ENCODE results near the gene FSD1L. TPM values are rescaled to one million over a fixed set of nuclear protein-coding genes. Genes with fewer than 3 reads are reported as not detected.

The FSD1L gene
- polyA plus RNA-seq, 3 donors = 0.96 to 3.2 (median 1.5) TPM

- H3K36me3 Mint-ChIP-seq = peaks cover 2 to 14% of the 10 kb centered on the region in 2 donors
- intact Hi-C loops (cut with micrococcal nuclease) = no loop called here
- no CpG with 5 or more reads among the region's 2 CpGs for WGBS (ENCODE audit: insufficient coverage)
Observed at GRCh38 chr9:105484226-105484625, 36.4 kb downstream of the FSD1L start.

GRCh38 chr9:105485131-105485530 is 37.3 kb downstream of the FSD1L start:
- intact Hi-C loops (cut with micrococcal nuclease) = no loop called here
- Histone ChIP-seq H3K4me3 (replicated peaks in 1 of 3; ENCODE audit: low read depth in 2 of 3, low read length in 3 of 3) (no peak overlapping the region), H3K27me3 (ENCODE audit: control insufficient read depth in 2 of 2, insufficient read depth in 2 of 2, low read length in 2 of 2) (no peaks in the 10 kb centered on the region), H3K4me2 (replicated peaks; ENCODE audit: extremely low read depth, low read length, poor library complexity, severe bottlenecking) (no peak overlapping the region), H4K20me1 (ENCODE audit: insufficient read depth, low read length) (no peaks in the 10 kb centered on the region), H3K4me1 (ENCODE audit: control insufficient read depth in 1 of 2, insufficient read depth in 2 of 2, low read length in 2 of 2) (peaks cover 0 to 3% of the 10 kb centered on the region in 2 donors), H3K36me3 (replicated peaks in 1 of 2; ENCODE audit: control insufficient read depth in 1 of 2, insufficient read depth in 2 of 2, low read length in 2 of 2) (no peaks in the 10 kb centered on the region), H3K79me2 (ENCODE audit: insufficient read depth, low read length) (no peaks in the 10 kb centered on the region), H3K27ac (ENCODE audit: low read depth in 1 of 2, low read length in 2 of 2) (no peak overlapping the region), H3K9ac (ENCODE audit: insufficient read depth, low read length, poor library complexity, severe bottlenecking) (no peak overlapping the region), H3K9me3 (replicated peaks in 1 of 2; ENCODE audit: control insufficient read depth in 1 of 2, insufficient read depth in 1 of 2, low read length in 2 of 2) (no peaks in the 10 kb centered on the region), H2AFZ (ENCODE audit: insufficient read depth, low read depth, low read length, poor library complexity, severe bottlenecking) (no peak overlapping the region)
- H3K27ac Mint-ChIP-seq = no peak overlapping the region
- no peak for DNase-seq
- H3K4me1 Mint-ChIP-seq = peaks cover 15% of the 10 kb centered on the region
- no peak for TF ChIP-seq CTCF (IDR thresholded peaks at IDR 0.05)
- H3K27me3 Mint-ChIP-seq (ENCODE audit: low read depth in 3 of 3) = no peaks in the 10 kb centered on the region
- H3K36me3 Mint-ChIP-seq = peaks cover 3 to 14% of the 10 kb centered on the region in 2 donors
- no peak overlapping the region for H3K4me3 Mint-ChIP-seq
- H3K9me3 Mint-ChIP-seq = no peaks in the 10 kb centered on the region

More at GRCh38 chr9:105484226-105484625, 36.4 kb downstream of the FSD1L start:
- no peak overlapping the region for H3K4me3 Mint-ChIP-seq
- H3K4me1 ChIP-seq (ENCODE audit: control insufficient read depth in 1 of 2, insufficient read depth in 2 of 2, low read length in 2 of 2) = peaks cover 0 to 3% of the 10 kb centered on the region in 2 donors
- H3K4me1 Mint-ChIP-seq = peaks cover 15% of the 10 kb centered on the region
- H3K4me2 ChIP-seq (replicated peaks; ENCODE audit: extremely low read depth, low read length, poor library complexity, severe bottlenecking) = no peak overlapping the region
- H3K4me3 ChIP-seq (replicated peaks in 1 of 3; ENCODE audit: low read depth in 2 of 3, low read length in 3 of 3) = no peak overlapping the region
- no peak for DNase-seq
- no peaks in the 10 kb centered on the region for H3K9me3 Mint-ChIP-seq
- no peak overlapping the region for H2AFZ ChIP-seq (ENCODE audit: insufficient read depth, low read depth, low read length, poor library complexity, severe bottlenecking)
- no peak overlapping the region for H3K27ac ChIP-seq (ENCODE audit: low read depth in 1 of 2, low read length in 2 of 2)
- H3K36me3 ChIP-seq (replicated peaks in 1 of 2; ENCODE audit: control insufficient read depth in 1 of 2, insufficient read depth in 2 of 2, low read length in 2 of 2) = no peaks in the 10 kb centered on the region
- no peaks in the 10 kb centered on the region for H3K27me3 Mint-ChIP-seq (ENCODE audit: low read depth in 3 of 3)
- no peaks in the 10 kb centered on the region for H4K20me1 ChIP-seq (ENCODE audit: insufficient read depth, low read length)
- no peak overlapping the region for H3K9ac ChIP-seq (ENCODE audit: insufficient read depth, low read length, poor library complexity, severe bottlenecking)
- no peaks in the 10 kb centered on the region for H3K27me3 ChIP-seq (ENCODE audit: control insufficient read depth in 2 of 2, insufficient read depth in 2 of 2, low read length in 2 of 2)
- no peaks in the 10 kb centered on the region for H3K79me2 ChIP-seq (ENCODE audit: insufficient read depth, low read length)
- no peaks in the 10 kb centered on the region for H3K9me3 ChIP-seq (replicated peaks in 1 of 2; ENCODE audit: control insufficient read depth in 1 of 2, insufficient read depth in 1 of 2, low read length in 2 of 2)
- H3K27ac Mint-ChIP-seq = no peak overlapping the region
- no peak for TF ChIP-seq CTCF (IDR thresholded peaks at IDR 0.05)
